HG02610 (cell line): ENCODE results near the gene LRRC28.
A peak's percentile ranks its signal among the peaks of the same experiment; 100 is the strongest.

ENCODE experiments used
- ATAC-seq: cut with Tn5 transposase; IDR thresholded peaks from one replicate; pipeline ENCODE4 v1.9.1; 2021; ENCODE audit warnings: mild to moderate bottlenecking, moderate library complexity; ENCODE audit not compliant: unreplicated experiment

Gene LRRC28

DNA sequence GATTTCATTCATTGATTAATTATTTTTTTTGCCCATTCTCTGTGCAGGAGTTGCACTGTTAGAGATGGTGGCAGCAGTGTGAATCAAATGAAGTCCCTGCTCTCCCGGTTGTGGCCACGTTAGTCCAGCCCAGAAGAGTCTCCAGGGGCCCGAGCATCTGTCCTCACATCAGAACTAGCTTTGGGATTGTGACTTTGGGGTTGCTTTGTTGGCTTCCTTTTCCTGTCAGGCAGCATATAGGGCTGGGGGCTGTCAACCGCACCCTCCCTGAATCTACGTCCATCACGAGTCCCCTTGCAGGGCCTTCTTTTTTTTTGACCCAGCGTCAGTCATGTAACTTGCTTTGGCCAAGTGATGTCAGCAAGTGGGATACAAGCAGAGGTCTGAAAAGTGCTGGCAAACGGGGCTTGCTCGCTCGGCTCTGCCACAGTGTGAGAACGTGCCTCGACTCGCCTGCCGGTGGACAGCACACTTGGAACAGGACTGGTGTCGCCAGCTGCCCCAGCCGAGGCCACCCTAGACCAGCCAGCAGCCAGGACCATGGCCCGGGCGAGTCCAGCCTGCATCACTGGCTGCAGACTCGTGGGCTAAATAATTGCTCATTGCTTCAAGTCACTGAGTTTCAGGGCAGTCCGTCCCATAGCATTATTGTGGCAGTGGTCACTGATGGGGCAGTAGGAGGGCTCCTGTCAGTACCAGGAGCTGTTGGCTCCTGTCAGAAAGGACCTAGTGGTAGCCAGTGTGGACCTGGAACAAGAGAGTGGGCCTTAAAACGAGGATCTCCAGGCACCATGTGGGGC lies 162.9 kb downstream of the LRRC28 start:
- no peak for ATAC-seq

DNA sequence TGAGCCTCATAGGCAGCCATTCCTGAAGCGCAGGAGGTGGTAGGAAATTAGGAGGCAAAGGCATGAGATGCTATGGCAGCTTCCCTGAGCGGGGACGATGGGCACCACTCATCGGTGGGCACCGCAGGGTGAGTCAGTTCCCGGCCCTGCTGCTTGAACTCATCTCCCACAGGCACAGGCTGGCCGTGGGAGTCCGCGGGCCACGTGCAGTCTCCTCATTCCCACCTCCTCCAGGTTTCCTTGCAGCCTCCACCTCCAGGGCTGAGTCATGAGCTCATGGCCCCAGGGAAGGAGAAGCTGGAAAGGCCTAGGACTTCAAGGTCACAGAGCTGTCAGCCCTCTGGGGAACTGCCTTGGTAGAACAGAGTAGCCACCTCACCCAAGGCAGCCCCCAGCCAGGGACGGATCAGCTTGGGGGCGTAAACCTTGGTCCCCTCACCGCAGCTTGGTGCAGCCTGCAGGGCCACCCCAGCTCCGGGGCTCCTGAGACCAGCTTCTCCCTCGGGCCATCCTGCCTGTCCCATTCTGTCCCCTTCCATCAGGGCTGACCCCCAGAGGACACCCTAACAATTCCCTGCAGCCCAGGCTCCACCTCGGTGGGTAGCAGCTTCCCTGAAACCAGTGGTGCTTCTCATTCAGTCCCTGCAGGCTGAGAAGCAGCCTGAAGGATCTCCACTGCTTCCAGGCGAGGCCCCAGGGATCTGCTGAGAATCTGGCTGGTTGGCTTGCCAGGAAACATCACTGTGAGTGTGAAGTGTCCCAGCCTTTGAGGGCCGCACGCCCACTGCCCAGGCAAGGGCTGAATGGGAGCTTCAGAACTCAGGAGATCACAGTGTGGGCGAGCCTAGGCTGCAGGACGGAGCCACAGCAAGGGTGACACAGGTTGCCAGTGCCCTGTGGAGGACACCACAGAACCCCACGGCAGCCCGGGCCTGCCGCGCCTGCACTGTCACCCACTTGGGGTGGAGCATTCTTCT lies 163.8 kb downstream of the LRRC28 start:
- no peak for ATAC-seq

DNA sequence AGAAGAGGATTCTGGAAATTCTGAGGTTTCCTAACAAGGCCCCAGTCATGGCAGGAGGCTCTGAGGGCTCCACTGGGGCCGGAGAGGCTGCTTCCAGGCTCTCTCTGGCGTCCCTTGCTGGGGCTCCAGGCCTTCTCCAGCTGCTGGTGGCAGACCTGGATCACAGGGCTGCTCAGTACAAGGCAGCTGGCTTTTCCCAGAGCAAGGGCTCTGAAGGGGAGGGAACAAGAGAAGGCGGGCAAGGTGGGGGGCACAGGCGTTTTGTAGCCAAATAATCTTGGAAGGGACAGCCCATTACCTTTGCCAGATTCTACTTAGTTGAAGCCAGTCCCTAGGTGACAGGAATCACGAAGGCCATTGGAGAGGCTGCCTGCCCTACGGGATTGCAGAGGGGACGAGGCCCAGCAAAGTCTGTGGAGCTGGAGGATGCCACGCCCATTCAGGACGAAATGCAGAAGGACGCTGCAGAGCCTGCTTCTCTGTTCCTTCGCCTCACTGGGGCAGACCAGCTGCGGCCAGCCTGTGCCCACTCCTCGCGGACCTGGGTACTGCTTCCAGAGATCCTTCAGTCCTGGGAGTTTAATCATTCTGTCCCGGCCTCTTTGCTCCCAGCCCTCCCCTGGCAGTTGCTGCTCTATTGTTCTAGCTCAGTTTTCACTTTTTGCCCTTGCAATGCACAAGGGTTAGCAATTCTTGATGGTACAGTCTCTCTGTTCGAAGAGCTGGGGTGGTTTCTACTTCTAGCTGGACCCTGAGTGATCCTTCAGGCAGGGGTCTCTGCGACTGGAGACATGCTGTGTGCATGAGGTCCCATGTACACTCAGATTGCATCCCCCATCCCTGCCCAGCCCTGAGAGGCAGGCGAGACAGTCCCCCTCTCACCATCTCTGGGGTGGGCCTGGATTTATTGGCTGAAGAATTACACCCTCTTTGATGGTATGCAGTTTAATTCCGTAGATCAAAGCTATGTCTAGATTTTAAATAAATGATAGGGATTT lies 165.2 kb downstream of the LRRC28 start:
- no peak for ATAC-seq

DNA sequence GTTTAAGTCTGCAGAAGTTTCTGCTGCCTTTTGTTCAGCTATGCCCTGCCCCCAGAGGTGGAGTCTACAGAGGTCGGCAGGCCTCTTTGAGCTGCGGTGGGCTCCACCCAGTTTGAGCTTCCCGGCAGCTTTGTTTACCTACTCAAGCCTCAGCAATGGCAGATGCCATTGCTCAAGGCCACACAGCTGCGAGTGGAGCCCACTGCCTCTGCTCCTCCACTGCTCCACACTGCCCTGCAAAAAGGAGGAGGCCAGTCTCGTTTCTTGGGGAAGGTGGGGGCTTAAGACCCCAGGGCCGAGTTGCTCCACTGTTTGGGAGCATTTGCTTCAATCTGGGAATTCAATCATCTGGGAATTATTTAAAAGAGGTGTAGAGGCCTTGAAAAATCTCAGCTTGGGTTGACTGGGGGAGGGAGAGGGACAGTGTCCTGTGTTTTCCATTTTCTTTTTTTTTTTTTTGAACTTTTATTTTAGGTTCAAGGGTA lies 169.9 kb downstream of the LRRC28 start:
- ATAC-seq = no peak

DNA sequence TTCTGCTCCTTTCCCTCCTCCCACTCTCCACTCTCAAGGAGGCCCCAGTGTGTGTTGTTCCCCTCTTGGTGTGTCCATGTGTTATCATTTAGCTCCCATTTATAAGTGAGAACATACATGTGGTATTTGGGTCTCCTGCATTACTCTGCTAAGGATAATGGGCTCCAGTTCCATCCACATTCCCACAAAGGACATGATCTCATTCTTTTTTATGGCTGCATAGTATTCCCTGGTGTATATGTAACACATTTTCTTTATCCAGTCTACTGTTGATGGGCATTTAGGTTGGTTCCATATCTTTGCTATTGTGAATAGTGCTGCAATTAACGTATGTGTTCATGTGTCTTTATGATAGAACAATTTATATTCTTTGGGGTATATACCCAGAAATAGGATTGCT lies 170.5 kb downstream of the LRRC28 start:
- ATAC-seq = no peak

DNA sequence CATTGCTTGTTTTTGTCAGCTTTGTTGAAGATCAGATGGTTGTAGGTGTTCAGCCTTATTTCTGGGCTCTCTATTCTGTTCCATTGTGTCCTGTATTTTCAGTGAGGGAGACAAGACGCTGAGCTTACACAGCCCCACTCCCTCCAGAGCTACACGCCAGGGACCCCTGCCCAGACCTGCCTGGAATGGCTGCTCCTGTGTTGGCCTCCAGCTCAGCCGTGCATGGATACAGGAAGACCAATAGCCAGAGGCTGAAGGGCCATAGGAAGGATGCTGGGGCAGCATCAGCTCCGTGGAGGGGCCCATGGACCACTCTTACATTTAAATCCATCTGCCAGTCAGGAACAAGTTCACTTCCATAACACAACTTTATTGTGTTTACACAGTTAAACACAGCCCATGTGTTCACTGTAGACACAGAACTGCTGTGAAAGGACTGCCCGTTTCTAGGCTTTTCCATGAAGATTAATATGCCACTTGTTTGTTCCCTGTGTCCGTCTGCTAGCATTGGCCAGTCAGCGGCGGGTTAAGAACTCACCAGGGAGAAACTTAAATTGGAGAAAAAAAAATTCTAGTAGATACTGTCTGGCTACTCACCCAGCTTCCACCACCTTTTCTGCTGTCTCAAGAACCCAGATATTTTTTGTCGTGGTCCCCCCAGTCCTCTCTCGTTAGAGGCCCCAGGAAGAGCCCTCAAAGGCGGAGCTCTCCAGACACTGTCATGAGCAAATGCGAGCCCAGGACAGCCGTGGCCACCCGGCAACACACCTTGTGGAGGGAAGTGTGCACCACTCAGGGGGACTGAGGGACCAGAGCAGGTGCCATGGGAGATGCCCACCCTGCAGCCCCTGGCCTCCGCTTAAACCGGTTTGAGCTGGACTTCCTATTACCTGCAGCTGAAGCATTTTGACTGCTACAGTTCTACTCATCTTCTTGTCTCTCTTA lies 172.2 kb downstream of the LRRC28 start:
- no peak for ATAC-seq

DNA sequence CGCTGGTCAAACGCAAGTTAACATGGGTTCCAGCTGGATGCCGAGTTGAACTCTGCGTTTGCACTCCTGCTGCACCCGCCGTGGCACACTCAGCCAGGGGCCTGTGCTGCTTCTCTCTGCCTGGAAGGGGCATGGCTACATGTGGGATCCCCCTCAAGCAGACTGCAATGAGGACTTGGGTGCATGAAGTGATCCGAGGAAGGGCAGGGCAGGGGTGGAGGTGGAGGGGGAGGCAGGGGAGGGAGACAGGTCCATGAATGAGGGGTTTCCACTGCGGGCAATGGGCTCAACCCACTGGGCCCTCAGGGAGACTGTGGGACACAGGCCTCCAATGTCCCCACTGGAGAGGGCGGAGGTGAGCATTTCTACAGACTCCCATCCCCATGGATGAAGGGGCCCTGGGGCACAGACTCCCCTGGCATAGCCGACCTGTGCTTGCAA lies 172.9 kb downstream of the LRRC28 start:
- no peak for ATAC-seq

DNA sequence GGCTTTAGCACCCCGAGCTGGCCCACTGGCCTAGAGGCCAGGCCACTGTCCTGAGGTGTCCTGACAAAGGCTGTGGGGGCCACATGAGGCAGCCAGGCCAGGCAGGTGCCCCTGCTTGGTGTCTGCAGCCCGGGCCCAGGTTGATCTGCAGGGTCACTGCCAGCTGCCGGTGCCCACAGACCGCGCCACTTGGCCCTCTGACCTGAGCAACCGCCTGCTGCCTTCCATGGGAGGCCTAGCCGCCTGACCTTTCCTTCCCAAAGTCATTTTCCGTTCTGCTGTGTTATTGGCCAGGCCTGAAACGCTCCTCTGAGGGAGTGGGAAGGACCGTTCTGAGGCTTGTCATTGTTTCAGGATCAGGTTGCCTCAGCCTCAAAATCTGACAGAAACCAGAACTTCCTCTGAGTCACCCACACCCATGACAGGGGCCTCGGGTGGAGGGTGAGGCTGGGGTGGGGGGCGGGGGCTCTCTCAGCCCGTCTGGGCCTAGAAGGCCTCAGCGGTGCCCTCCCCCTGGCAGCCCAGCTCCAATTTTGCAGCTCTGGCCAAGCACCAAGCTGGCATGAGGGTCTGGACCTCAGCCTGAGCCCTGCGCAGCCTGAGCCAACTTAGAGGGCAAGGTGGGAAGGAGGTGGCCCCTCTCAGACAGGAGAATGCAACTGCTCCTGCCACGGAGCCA lies 173.8 kb downstream of the LRRC28 start:
- peak; percentile 96 for ATAC-seq

DNA sequence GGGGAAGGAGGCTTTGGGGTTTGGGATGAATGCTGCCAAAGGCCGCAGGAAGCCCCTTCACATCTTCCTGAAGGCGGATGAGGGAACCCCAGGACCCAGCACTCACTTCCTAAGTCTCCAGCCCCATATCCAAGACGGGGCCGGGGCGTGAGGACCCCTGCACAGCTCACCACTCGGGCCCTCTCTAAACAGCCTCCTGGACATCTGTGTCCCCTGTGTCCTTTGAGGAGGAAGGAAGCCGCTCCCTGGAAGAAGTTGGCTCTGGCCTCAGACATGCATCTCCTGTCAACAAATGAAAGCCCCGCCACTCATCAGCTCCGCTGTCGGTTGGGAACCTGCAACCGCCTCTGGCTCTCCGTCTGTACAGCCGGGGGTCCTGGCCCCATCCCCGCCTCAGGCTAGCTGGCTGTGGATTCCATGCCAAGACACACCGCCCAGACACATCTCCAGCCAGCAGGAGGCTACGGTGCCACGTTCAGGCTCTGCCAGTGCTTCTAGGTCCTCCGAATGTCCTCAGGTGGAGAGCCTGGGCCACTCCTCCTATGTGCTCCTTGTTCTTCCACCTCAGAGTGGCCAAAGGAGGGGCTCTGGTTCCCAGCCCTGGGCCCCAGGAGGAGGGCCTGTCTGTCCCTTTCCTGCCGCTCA lies 174.5 kb downstream of the LRRC28 start:
- ATAC-seq = no peak

DNA sequence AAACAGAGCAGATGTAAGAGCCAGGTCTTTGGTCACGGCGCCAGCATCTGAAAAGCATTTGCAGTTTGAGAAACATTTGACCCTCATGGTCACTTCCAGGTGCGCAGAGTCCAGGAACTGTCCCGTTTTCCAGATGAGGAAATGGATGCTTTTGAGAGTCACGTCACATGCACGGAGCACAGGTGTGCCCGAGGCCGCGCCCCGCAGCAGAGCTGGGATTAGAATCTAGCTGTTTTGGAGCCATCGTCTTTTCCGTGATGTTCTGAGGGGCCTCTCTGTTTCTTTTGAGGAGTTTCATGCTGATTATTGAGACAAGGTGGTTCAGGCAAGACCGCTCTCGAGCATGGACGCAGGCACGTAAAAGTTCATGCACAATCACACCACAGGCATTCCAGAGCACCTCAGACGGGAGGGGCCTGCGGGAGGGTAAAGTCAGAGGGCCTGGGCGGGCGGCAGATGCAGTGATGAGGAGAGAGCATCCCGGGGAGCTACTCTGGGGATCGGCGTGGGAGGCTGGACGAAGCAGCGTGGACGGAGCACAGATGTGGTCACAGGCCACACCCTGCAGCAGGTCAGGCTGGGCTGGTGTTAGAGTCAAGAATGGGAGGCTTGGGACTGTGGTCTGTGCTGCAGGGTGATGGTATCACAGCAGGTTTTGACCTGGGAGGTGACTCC lies 175.3 kb downstream of the LRRC28 start:
- no peak for ATAC-seq

DNA sequence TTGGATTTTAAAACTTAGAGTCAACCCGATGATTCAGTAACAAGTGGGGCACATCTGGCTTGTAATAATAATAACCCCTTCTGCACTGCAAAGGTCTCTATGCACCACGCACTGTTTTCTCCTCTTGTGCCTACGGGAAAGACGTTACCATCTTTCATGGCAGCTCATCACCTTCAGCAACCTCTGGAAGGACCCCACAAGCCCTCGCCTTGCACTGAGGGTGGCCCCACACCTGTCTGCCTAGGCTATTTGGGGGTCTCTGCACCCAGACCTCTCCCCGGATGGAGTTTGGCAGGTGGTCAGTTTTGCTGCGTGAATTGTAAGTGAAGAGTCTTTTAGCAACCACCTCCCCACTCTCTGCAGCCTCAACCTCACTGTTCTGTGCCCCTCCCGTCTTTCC lies 175.9 kb downstream of the LRRC28 start:
- no peak for ATAC-seq

DNA sequence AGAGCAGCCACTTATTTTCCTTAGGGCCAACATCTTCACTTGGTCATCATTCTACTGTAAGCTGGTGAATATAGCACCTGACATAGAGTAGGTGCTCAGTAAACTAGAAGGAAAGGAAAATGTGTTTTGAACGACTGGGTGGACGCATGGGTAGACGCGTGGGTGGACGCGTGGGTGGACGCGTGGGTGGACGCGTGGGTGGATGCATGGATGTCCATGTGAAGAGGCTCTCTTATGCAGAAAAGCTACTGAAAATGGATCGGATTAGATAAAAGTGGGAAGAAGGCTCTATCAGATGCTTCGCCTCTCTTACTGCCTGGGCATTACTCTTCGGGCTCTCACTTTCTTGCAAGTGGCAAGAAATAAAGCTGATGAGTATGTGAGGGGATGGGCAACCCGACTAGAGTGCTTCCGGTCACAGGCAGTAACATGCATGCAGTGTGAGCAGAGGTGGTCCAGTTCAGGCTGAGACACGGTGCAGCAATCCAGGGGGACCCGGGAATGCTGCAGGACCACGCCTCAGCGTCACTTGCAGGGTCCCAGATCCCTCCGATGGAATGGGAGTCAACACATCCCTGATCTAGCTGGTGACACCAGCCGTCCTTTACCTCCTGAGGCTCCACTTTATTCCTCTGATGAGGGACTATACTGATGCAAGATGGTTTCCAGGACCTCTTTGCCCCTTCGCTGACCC lies 176.5 kb downstream of the LRRC28 start:
- no peak for ATAC-seq

DNA sequence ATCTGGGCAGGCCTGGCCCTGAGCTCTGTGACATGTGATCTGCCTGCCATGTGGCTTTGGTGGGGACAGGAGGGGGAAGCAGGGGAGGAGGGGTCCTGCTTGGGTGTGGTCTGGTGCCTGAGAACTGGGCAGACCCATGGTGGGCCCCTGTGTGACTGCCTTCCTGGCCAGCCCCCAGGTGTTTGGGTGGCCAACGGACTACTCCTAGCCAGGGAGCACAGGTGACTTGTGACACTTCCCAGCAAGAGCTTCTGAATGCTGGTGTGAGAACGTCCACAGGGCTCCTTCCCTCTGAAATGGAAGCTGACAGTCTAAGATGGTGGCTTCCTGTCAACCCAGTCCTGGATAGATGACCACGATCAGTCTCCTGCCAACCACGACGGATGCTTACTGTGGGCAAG lies 178.4 kb downstream of the LRRC28 start:
- no peak for ATAC-seq

DNA sequence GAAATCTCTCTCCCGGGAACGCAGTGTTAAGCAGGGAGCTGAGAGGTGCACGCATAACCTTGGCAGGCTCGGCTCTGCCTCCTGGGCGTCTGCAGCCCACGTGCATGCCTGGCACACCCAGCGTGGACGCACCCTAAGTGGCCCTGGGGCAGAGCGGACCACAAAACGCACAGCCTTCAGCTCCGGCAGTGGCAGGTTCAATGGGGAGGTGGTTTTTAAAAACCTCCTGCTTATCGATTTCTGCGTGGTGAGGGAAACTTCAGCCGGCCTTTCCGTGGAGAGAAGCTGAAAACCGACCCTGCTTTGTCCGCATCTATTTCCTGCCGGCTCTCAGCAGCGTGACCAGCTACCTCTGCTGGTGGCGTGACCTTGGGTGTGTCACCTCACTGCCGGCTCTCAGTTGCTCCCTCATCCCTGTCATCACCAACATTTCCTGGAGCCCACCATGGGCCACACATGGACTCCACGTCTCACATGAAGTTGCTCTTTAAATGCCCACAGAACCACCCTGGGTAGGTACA lies 179.7 kb downstream of the LRRC28 start:
- no peak for ATAC-seq

DNA sequence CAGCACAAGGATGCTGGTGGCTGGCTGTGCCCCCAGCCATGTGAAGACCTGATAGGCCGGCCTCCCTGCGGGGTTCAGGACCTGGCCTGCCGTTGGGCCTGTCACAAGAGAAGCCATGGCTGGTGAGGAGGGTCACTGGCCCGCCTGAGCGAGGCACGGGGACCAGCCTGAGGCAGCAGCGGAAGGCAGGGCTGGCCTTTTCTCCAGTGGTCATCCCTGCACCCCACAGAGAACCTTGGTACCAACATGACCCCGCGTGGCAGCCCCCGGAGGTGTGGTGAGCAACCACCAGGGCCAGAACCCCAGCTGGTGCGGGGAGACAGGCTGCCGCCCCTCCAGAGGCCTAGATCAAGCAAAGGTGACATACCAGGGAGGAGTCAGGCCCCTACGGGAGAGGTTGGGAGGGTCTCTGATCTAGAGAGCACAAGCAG lies 180.4 kb downstream of the LRRC28 start:
- no peak for ATAC-seq

DNA sequence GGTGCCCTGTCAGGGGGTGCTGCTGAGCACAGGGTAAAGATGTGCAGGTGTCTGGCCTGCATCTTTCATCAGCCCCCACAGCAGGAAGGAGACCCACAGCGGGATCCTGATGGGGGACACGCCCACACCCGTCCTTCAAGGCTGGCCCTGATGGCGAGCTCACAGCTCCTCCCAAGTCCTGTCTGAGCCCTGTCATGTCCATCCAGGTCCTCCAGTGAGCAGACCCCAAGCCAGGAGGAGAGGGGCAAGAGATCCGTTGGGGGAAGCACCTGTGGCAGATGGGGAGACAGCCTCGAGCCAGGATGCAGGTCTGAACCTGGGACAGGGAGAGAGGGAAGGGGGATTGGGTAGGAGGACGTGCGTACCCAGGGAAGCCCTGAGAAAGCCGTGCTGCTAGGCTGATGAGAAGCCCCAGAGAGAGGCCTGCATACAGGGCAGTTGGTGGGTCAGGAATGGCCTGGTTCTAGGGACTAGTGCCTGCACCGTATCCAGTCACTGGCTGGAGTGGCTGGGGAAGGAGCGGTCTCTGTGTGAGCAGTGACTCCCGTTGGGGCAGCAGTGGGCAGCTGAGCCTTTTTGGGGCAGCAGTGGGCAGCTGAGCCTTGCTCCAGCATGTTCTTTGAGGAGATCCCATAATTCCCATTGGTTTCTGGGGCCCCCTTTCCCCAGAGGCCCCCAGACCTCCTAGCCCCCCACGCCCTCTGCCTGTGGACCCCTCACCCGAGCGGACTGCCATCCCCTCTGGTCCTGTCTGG lies 181.2 kb downstream of the LRRC28 start:
- ATAC-seq = no peak
